ENCODE results near the gene DNTTIP2.
A peak's percentile ranks its signal among the peaks of the same experiment; 100 is the strongest.

The DNTTIP2 gene, protein sequence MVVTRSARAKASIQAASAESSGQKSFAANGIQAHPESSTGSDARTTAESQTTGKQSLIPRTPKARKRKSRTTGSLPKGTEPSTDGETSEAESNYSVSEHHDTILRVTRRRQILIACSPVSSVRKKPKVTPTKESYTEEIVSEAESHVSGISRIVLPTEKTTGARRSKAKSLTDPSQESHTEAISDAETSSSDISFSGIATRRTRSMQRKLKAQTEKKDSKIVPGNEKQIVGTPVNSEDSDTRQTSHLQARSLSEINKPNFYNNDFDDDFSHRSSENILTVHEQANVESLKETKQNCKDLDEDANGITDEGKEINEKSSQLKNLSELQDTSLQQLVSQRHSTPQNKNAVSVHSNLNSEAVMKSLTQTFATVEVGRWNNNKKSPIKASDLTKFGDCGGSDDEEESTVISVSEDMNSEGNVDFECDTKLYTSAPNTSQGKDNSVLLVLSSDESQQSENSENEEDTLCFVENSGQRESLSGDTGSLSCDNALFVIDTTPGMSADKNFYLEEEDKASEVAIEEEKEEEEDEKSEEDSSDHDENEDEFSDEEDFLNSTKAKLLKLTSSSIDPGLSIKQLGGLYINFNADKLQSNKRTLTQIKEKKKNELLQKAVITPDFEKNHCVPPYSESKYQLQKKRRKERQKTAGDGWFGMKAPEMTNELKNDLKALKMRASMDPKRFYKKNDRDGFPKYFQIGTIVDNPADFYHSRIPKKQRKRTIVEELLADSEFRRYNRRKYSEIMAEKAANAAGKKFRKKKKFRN

DNA sequence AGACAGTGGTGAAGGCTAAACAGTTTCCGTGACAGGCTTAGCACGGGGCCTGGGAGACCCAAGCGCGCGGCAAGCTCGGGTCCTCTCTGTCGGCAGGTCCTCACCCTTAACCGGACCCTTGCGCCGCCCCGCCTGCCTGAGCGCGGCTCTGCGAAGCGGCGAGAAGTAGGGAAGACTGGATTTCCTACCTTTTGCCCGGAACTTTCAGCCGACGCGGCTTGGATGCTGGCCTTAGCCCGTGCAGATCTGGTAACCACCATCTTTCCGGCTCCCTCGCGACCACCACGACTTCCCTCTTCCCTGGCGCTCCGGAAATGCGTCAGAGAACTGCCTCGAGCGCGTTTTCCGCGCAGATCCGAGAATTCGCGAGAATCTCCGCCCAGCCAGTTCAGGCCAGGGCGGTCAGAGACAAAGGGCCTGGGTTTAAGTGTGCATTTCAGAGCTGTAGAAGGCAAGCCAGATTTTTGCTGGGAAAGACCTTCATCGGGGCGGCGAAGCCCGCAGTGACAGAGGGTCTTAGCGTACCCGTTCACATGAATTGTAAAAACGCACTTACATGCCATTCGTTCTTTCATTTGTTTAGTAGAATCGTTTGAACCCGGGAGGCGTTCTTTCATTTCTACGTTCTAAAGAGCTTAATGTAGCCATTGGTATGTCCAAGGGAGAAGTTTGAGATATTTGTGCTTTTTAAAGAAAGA is at the start of gene DNTTIP2:
DNTTIP2 (minus strand) TSS at position 318 of the 698 bp plus-strand sequence; CDS start at position 260, 58 bp downstream.
- Histone ChIP-seq H3K27me3 (ENCODE audit: low read length) (no peaks in the 10 kb centered on the region), H3K9me3 (ENCODE audit: insufficient read depth, low read length) (no peaks in the 10 kb centered on the region), H3K36me3 (ENCODE audit: low read length) (peaks cover 15% of the 10 kb centered on the region), H3K79me2 (ENCODE audit: insufficient read depth, low read length) (peaks cover 31% of the 10 kb centered on the region), H4K20me1 (ENCODE audit: low read depth, low read length) (peaks cover 14% of the 10 kb centered on the region; the same call in 1 of the 2 replicates), H3K4me3 (ENCODE audit: insufficient read depth, low read length, poor library complexity, severe bottlenecking) (peak within 1 kb of the TSS; percentile 70), H2AFZ (ENCODE audit: low read depth, low read length, severe bottlenecking) (peak within 1 kb of the TSS; percentile 27), H3K4me2 (ENCODE audit: low read depth, low read length, poor library complexity, severe bottlenecking) (peak within 1 kb of the TSS; percentile 88), H3K27ac (ENCODE audit: low read depth, low read length) (peak within 1 kb of the TSS; percentile 55), H3K9ac (ENCODE audit: low read length) (peak within 1 kb of the TSS; percentile 77), H3F3A (ENCODE audit: insufficient read depth) (peaks cover 10% of the 10 kb centered on the region; the same call in 1 of the 2 replicates), H3K9me2 (replicated peaks; ENCODE audit: insufficient read depth, low read length) (no peaks in the 10 kb centered on the region)
- TF ChIP-seq, protein P1, sequence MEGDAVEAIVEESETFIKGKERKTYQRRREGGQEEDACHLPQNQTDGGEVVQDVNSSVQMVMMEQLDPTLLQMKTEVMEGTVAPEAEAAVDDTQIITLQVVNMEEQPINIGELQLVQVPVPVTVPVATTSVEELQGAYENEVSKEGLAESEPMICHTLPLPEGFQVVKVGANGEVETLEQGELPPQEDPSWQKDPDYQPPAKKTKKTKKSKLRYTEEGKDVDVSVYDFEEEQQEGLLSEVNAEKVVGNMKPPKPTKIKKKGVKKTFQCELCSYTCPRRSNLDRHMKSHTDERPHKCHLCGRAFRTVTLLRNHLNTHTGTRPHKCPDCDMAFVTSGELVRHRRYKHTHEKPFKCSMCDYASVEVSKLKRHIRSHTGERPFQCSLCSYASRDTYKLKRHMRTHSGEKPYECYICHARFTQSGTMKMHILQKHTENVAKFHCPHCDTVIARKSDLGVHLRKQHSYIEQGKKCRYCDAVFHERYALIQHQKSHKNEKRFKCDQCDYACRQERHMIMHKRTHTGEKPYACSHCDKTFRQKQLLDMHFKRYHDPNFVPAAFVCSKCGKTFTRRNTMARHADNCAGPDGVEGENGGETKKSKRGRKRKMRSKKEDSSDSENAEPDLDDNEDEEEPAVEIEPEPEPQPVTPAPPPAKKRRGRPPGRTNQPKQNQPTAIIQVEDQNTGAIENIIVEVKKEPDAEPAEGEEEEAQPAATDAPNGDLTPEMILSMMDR (IDR thresholded peaks at IDR 0.05; ENCODE audit: insufficient read depth, low read length, poor library complexity, severe bottlenecking) = no peak
- no peak for TF ChIP-seq EZH2phosphoT487 (conservative IDR thresholded peaks at IDR 0.05; ENCODE audit: low read length)

DNA sequence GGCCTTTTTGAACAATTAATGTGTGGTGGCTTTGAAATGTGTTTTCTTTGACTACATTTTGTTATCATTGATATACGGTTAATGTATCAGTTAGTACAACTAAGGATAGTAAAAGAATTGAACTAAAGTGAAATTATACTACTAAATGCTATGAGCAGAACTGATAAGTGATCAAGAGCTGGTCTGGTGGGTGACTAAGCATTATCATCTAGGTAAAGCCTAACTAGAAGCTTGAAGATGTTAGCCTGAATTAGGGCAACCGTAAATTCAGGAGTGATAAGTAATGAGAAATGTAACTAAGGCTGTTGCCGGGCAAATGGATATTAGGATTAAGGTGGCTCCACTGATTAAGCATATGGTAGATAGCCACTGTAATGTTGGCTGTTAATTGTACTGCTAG is 46.2 kb upstream of the DNTTIP2 start:
- Histone ChIP-seq H3K4me2 (ENCODE audit: low read depth, low read length, poor library complexity, severe bottlenecking) (no peak overlapping the region), H3F3A (ENCODE audit: insufficient read depth) (no peaks in the 10 kb centered on the region), H3K79me2 (ENCODE audit: insufficient read depth, low read length) (no peaks in the 10 kb centered on the region), H3K4me3 (ENCODE audit: insufficient read depth, low read length, poor library complexity, severe bottlenecking) (no peak overlapping the region), H3K9me2 (replicated peaks; ENCODE audit: insufficient read depth, low read length) (no peaks in the 10 kb centered on the region), H3K27me3 (ENCODE audit: low read length) (no peaks in the 10 kb centered on the region), H3K27ac (ENCODE audit: low read depth, low read length) (no peak overlapping the region), H3K36me3 (ENCODE audit: low read length) (no peaks in the 10 kb centered on the region), H3K9ac (ENCODE audit: low read length) (no peak overlapping the region), H4K20me1 (ENCODE audit: low read depth, low read length) (no peaks in the 10 kb centered on the region), H2AFZ (ENCODE audit: low read depth, low read length, severe bottlenecking) (no peak overlapping the region), H3K9me3 (ENCODE audit: insufficient read depth, low read length) (no peaks in the 10 kb centered on the region)
- no peak for TF ChIP-seq EZH2phosphoT487 (conservative IDR thresholded peaks at IDR 0.05; ENCODE audit: low read length)
- TF ChIP-seq, protein P1 (IDR thresholded peaks at IDR 0.05; ENCODE audit: insufficient read depth, low read length, poor library complexity, severe bottlenecking) = no peak

DNA sequence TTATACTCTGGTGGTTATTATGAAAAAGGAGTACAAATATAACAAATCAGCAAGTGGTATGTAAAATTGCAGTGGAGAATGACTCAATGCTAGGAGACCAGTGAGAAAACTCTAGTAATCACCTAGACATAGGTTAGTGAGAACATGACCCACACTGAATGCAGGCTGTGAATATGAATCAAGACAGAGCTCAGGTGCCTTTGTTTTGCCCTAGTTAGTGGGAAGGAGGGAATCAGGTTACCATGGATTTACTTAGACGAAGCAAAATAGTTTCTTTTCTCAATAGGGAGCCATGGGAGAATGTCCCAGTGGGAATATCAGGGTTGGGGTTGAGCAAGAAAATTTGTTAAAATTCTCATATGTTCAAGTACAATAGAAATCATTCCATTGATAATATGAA is 40.8 kb upstream of the DNTTIP2 start:
- Histone ChIP-seq H3K36me3 (ENCODE audit: low read length) (no peaks in the 10 kb centered on the region), H4K20me1 (ENCODE audit: low read depth, low read length) (no peaks in the 10 kb centered on the region), H3K27me3 (ENCODE audit: low read length) (no peaks in the 10 kb centered on the region), H3K9me2 (replicated peaks; ENCODE audit: insufficient read depth, low read length) (no peaks in the 10 kb centered on the region), H2AFZ (ENCODE audit: low read depth, low read length, severe bottlenecking) (no peak overlapping the region), H3K9ac (ENCODE audit: low read length) (no peak overlapping the region), H3K79me2 (ENCODE audit: insufficient read depth, low read length) (no peaks in the 10 kb centered on the region), H3K27ac (ENCODE audit: low read depth, low read length) (no peak overlapping the region), H3F3A (ENCODE audit: insufficient read depth) (no peaks in the 10 kb centered on the region), H3K4me3 (ENCODE audit: insufficient read depth, low read length, poor library complexity, severe bottlenecking) (no peak overlapping the region), H3K4me2 (ENCODE audit: low read depth, low read length, poor library complexity, severe bottlenecking) (no peak overlapping the region), H3K9me3 (ENCODE audit: insufficient read depth, low read length) (no peaks in the 10 kb centered on the region)
- no peak for TF ChIP-seq EZH2phosphoT487 (conservative IDR thresholded peaks at IDR 0.05; ENCODE audit: low read length)
- TF ChIP-seq, protein P1 (IDR thresholded peaks at IDR 0.05; ENCODE audit: insufficient read depth, low read length, poor library complexity, severe bottlenecking) = no peak
